ENCODE results near the gene FOXK1. TPM values are rescaled to one million over a fixed set of nuclear protein-coding genes. Genes with fewer than 3 reads are reported as not detected.

Gene FOXK1
- total and polyA plus RNA-seq, 2 experiments from 2014 or later = 2.3 to 12.7 TPM

DNA sequence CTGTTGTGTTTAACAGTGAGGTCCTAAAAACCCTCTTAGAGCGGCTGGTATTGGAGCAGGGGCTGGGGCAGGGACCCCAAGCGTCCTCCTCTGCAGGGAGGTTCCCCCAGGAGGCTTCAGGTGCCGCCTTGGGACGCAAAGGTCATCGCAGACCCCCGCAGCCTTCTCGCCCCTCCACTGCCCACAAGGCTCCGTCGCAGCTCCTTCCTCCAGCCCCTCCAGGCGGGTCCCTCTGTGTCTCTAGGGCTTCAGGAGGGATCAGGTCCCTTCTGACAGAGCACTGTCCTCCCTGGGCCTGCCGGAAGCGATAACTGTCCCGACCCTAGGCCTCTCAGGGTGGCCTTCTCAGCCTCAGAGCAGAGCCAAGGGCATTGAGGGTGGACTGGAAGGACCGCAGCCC lies 67.3 kb downstream of the FOXK1 start:
- peaks cover 19% of the 10 kb centered on the region for H3K27me3 Mint-ChIP-seq (ENCODE audit: insufficient read depth, low read depth, poor library complexity)
- Histone ChIP-seq H3K27me3 (ENCODE audit: insufficient read depth) (peaks cover 14% of the 10 kb centered on the region), H3K4me1 (ENCODE audit: insufficient read depth) (peaks cover 8% of the 10 kb centered on the region), H3K9me2 (ENCODE audit: insufficient read depth) (no peaks in the 10 kb centered on the region), H3F3A (replicated peaks; ENCODE audit: low read depth) (peaks cover 6% of the 10 kb centered on the region; the same call in 1 of the 2 replicates), H2AFZ (no peak overlapping the region), H4K20me1 (replicated peaks; ENCODE audit: insufficient read depth) (peaks cover 8% of the 10 kb centered on the region), H3K4me2 (no peak overlapping the region), H3K27ac (ENCODE audit: low read depth) (no peak overlapping the region), H3K4me3 (no peak overlapping the region), H3K79me2 (replicated peaks; ENCODE audit: insufficient read depth) (0 out of 2 replicates have a peak, but pooled peaks cover 12% of the 10 kb centered on the region), H3K36me3 (ENCODE audit: insufficient read depth) (no peaks in the 10 kb centered on the region)
- no peak for TF ChIP-seq ETS1 (IDR thresholded peaks at IDR 0.05)
- TF ChIP-seq ZNF114 (CRISPR knock-in tag; IDR thresholded peaks at IDR 0.05) = no peak
- no peak for TF ChIP-seq ZNF331 (CRISPR knock-in tag; IDR thresholded peaks at IDR 0.05; ENCODE audit: low read depth)
- no peak for TF ChIP-seq STAT1 (IDR thresholded peaks at IDR 0.05; ENCODE audit: unreplicated experiment)
- TF ChIP-seq NANOG (IDR thresholded peaks at IDR 0.05; ENCODE audit: borderline replicate concordance) = no peak
- TF ChIP-seq CREB1 (CRISPR knock-in tag; IDR thresholded peaks at IDR 0.05; ENCODE audit: low read depth) = no peak
- no peak for TF ChIP-seq REST (IDR thresholded peaks at IDR 0.05; ENCODE audit: unreplicated experiment)
- no peak for TF ChIP-seq EZH2 (IDR thresholded peaks at IDR 0.05; ENCODE audit: low read depth, unreplicated experiment)
- no peak for TF ChIP-seq EZH2phosphoT487 (IDR thresholded peaks at IDR 0.05; ENCODE audit: unreplicated experiment)
- no peak for TF ChIP-seq JUNB (IDR thresholded peaks at IDR 0.05; ENCODE audit: unreplicated experiment)
- TF ChIP-seq, protein P1, sequence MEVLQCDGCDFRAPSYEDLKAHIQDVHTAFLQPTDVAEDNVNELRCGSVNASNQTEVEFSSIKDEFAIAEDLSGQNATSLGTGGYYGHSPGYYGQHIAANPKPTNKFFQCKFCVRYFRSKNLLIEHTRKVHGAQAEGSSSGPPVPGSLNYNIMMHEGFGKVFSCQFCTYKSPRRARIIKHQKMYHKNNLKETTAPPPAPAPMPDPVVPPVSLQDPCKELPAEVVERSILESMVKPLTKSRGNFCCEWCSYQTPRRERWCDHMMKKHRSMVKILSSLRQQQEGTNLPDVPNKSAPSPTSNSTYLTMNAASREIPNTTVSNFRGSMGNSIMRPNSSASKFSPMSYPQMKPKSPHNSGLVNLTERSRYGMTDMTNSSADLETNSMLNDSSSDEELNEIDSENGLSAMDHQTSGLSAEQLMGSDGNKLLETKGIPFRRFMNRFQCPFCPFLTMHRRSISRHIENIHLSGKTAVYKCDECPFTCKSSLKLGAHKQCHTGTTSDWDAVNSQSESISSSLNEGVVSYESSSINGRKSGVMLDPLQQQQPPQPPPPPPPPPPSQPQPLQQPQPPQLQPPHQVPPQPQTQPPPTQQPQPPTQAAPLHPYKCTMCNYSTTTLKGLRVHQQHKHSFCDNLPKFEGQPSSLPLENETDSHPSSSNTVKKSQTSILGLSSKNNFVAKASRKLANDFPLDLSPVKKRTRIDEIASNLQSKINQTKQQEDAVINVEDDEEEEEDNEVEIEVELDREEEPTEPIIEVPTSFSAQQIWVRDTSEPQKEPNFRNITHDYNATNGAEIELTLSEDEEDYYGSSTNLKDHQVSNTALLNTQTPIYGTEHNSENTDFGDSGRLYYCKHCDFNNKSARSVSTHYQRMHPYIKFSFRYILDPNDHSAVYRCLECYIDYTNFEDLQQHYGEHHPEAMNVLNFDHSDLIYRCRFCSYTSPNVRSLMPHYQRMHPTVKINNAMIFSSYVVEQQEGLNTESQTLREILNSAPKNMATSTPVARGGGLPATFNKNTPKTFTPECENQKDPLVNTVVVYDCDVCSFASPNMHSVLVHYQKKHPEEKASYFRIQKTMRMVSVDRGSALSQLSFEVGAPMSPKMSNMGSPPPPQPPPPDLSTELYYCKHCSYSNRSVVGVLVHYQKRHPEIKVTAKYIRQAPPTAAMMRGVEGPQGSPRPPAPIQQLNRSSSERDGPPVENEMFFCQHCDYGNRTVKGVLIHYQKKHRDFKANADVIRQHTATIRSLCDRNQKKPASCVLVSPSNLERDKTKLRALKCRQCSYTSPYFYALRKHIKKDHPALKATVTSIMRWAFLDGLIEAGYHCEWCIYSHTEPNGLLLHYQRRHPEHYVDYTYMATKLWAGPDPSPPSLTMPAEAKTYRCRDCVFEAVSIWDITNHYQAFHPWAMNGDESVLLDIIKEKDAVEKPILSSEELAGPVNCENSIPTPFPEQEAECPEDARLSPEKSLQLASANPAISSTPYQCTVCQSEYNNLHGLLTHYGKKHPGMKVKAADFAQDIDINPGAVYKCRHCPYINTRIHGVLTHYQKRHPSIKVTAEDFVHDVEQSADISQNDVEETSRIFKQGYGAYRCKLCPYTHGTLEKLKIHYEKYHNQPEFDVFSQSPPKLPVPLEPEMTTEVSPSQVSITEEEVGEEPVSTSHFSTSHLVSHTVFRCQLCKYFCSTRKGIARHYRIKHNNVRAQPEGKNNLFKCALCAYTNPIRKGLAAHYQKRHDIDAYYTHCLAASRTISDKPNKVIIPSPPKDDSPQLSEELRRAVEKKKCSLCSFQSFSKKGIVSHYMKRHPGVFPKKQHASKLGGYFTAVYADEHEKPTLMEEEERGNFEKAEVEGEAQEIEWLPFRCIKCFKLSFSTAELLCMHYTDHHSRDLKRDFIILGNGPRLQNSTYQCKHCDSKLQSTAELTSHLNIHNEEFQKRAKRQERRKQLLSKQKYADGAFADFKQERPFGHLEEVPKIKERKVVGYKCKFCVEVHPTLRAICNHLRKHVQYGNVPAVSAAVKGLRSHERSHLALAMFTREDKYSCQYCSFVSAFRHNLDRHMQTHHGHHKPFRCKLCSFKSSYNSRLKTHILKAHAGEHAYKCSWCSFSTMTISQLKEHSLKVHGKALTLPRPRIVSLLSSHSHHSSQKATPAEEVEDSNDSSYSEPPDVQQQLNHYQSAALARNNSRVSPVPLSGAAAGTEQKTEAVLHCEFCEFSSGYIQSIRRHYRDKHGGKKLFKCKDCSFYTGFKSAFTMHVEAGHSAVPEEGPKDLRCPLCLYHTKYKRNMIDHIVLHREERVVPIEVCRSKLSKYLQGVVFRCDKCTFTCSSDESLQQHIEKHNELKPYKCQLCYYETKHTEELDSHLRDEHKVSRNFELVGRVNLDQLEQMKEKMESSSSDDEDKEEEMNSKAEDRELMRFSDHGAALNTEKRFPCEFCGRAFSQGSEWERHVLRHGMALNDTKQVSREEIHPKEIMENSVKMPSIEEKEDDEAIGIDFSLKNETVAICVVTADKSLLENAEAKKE (CRISPR knock-in tag; IDR thresholded peaks at IDR 0.05) = no peak
- TF ChIP-seq CTCF (conservative IDR thresholded peaks at IDR 0.05; ENCODE audit: low read depth in 2 of 2) = no peak
- TF ChIP-seq POLR2AphosphoS5 (IDR thresholded peaks at IDR 0.05; ENCODE audit: low read depth) = no peak
- no peak overlapping the region for H3K27ac Mint-ChIP-seq
- peaks cover 12% of the 10 kb centered on the region; the same call in 2 of the 3 replicates for H3K36me3 Mint-ChIP-seq (ENCODE audit: low read depth)
- H3K9me3 Mint-ChIP-seq = no peaks in the 10 kb centered on the region
- H3K4me1 Mint-ChIP-seq = peaks cover 14% of the 10 kb centered on the region
- no peak for DNase-seq (ENCODE audit: low spot score)
- no peak for ATAC-seq
- H3K4me3 Mint-ChIP-seq = no peak overlapping the region
